Hepatocyte (in vitro differentiated cells): ENCODE results near the gene RAB12. TPM values are rescaled to one million over a fixed set of nuclear protein-coding genes. Genes with fewer than 3 reads are reported as not detected.

ENCODE experiments used
- DNase-seq: peaks from one replicate; pipeline ENCODE4 v3.0.0-alpha.2; 2016; ENCODE audit warnings: low spot score
- H2AFZ ChIP-seq: fragments of 200-600 bp; sonication (generic); 2 replicates; pipeline ENCODE4 v1.6.0; 2016; ENCODE audit warnings: antibody characterized with exemption, mild to moderate bottlenecking
- H3K27ac ChIP-seq: fragments of 200-600 bp; sonication (generic); 2 replicates; pipeline ENCODE4 v1.5.1; 2016; ENCODE audit warnings: mild to moderate bottlenecking
- H3K27me3 ChIP-seq: fragments of 200-600 bp; sonication (generic); 2 replicates; pipeline ENCODE4 v1.6.1; 2016
- H3K36me3 ChIP-seq: fragments of 200-600 bp; sonication (generic); replicated peaks from 2 replicates; pipeline ENCODE4 v1.5.1; 2016; ENCODE audit warnings: low read depth; ENCODE audit not compliant: insufficient read depth
- H3K4me1 ChIP-seq: fragments of 200-600 bp; sonication (generic); 2 replicates; pipeline ENCODE4 v1.5.1; 2016; ENCODE audit warnings: mild to moderate bottlenecking, moderate library complexity; ENCODE audit not compliant: insufficient read depth
- H3K4me2 ChIP-seq: fragments of 200-600 bp; sonication (generic); 2 replicates; pipeline ENCODE4 v1.6.0; 2016
- H3K4me3 ChIP-seq: fragments of 200-600 bp; sonication (generic); 2 replicates; pipeline ENCODE4 v1.5.1; 2016; ENCODE audit warnings: mild to moderate bottlenecking
- H3K79me2 ChIP-seq: fragments of 200-600 bp; sonication (generic); 2 replicates; pipeline ENCODE4 v1.6.0; 2017; ENCODE audit warnings: mild to moderate bottlenecking
- H3K9me2 ChIP-seq: fragments of 200-600 bp; sonication (generic); replicated peaks from 2 replicates; pipeline ENCODE4 v1.6.0; 2017; ENCODE audit warnings: mild to moderate bottlenecking; ENCODE audit not compliant: insufficient read depth
- H3K9me3 ChIP-seq: fragments of 200-600 bp; sonication (generic); 2 replicates; pipeline ENCODE4 v1.5.1; 2016; ENCODE audit warnings: low read depth, mild to moderate bottlenecking
- H4K20me1 ChIP-seq: fragments of 200-600 bp; sonication (generic); 2 replicates; pipeline ENCODE4 v1.6.0; 2016; ENCODE audit warnings: mild to moderate bottlenecking; ENCODE audit not compliant: insufficient read depth, poor library complexity, severe bottlenecking
- EZH2 ChIP-seq: fragments of 200-600 bp; sonication (generic); IDR thresholded peaks from 2 replicates; pipeline ENCODE4 v1.6.1; 2016; ENCODE audit warnings: antibody characterized with exemption, mild to moderate bottlenecking, borderline replicate concordance
- EZH2phosphoT487 ChIP-seq: fragments of 200-600 bp; sonication (generic); IDR thresholded peaks from one replicate; pipeline ENCODE4 v1.6.1; 2018; ENCODE audit warnings: antibody characterized with exemption, mild to moderate bottlenecking, low read depth, moderate library complexity; ENCODE audit not compliant: unreplicated experiment, severe bottlenecking
- WGBS: methylation state at CpG from one replicate; pipeline ENCODE4 v1.1.6; 2016; ENCODE audit warnings: low lambda C conversion rate; ENCODE audit errors: missing lambda C conversion rate; 5-methylcytosine and 5-hydroxymethylcytosine counted together
- polyA plus RNA-seq: library from polyadenylated mRNA; unstranded; fragments of >200 nt; fragmentation: Nextera tagmentation; extraction: Ambion mirVana; gene quantifications from 2 replicates; pipeline ENCODE4 v1.2.1, GENCODE V29; 2016
- total RNA-seq: library from RNA; depleted of rRNA; stranded (reverse); fragments of >200 nt; gene quantifications from 2 replicates; pipeline ENCODE4 v1.2.3, GENCODE V29; 2014
- TF ChIP-seq, protein P1 (sequence below): fragments of 200-600 bp; sonication (generic); IDR thresholded peaks from 2 replicates; pipeline ENCODE4 v1.5.1; 2016; ENCODE audit warnings: antibody characterized with exemption, mild to moderate bottlenecking; ENCODE audit not compliant: poor library complexity

Gene RAB12
- total and polyA plus RNA-seq, 2 experiments from 2014 or later = 4.7 to 33.2 TPM

DNA sequence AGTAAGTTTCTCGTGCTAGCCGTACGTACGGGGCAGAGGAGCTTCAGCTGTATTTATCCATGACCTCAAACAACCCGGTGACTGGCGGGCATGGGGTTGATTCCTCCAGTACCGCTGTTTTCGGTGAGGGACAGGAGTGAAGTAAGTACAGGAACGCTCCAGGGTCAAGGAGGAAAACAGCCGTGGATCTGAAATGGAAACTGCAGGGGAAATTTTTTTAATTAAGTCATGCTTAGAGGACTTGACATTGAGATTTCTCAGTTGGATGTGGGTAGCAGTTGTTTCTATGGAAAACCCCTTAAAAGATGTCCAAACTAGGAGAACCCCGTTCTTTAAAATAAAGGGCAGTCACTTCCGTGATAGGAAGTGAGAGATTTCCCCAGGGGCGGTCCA lies 1.2 kb downstream of the RAB12 start:
- WGBS = 8% methylated on average over 13 of the region's 13 CpGs
- Histone ChIP-seq H3K79me2 (peaks cover 58% of the 10 kb centered on the region), H4K20me1 (peaks cover 51% of the 10 kb centered on the region), H3K27me3 (no peaks in the 10 kb centered on the region), H2AFZ (peak overlapping the region; percentile 63), H3K4me3 (peak overlapping the region; percentile 86), H3K4me1 (peaks cover 39% of the 10 kb centered on the region), H3K9me2 (no peaks in the 10 kb centered on the region), H3K27ac (peak overlapping the region; percentile 51), H3K9me3 (no peaks in the 10 kb centered on the region), H3K4me2 (peak overlapping the region; percentile 98), H3K36me3 (no peaks in the 10 kb centered on the region)
- peak; percentile 30 for DNase-seq
- TF ChIP-seq, protein P1, sequence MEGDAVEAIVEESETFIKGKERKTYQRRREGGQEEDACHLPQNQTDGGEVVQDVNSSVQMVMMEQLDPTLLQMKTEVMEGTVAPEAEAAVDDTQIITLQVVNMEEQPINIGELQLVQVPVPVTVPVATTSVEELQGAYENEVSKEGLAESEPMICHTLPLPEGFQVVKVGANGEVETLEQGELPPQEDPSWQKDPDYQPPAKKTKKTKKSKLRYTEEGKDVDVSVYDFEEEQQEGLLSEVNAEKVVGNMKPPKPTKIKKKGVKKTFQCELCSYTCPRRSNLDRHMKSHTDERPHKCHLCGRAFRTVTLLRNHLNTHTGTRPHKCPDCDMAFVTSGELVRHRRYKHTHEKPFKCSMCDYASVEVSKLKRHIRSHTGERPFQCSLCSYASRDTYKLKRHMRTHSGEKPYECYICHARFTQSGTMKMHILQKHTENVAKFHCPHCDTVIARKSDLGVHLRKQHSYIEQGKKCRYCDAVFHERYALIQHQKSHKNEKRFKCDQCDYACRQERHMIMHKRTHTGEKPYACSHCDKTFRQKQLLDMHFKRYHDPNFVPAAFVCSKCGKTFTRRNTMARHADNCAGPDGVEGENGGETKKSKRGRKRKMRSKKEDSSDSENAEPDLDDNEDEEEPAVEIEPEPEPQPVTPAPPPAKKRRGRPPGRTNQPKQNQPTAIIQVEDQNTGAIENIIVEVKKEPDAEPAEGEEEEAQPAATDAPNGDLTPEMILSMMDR = no peak
- TF ChIP-seq EZH2 (no peak), EZH2phosphoT487 (no peak)

DNA sequence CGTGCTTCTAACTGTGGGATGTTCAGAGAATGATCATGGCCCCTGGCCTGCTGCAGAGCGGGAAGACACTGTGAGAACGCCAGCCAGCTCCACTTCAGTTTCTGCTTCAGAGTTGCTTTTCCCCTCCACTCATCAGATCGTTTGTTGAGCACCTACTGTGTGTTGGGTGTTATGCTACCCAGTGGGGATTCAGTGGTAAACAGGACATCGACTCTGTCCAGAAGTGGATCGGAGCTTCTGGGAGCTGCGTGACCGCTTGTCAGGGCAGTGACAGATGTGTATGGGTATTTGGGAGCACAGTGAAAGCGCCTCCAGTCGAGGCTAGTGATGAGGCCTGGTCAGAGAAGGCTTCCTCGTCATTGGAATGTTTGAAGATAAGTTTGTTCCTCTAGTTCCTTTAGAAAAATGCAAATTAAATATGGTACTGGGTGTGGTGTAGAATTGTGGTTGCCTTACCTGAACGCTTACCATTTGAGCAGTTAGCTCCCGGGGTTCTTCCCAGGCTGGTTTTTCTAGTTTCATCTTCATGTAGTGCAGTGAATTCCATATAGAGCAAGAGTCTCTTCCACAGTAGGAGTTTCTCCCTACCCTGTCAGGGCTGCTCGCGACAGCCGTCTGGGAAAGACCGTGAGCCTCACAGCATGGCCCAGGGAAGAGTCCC lies 2.8 kb downstream of the RAB12 start:
- Histone ChIP-seq H3K4me3 (no peak overlapping the region), H3K27ac (peak overlapping the region; percentile 56), H2AFZ (no peak overlapping the region), H3K27me3 (no peaks in the 10 kb centered on the region), H3K4me1 (peaks cover 44% of the 10 kb centered on the region), H4K20me1 (peaks cover 66% of the 10 kb centered on the region), H3K79me2 (peaks cover 73% of the 10 kb centered on the region), H3K9me3 (no peaks in the 10 kb centered on the region), H3K36me3 (no peaks in the 10 kb centered on the region), H3K4me2 (peak overlapping the region; percentile 98), H3K9me2 (no peaks in the 10 kb centered on the region)
- WGBS = 78% methylated on average over 17 of the region's 17 CpGs
- TF ChIP-seq EZH2 = no peak
- no peak for TF ChIP-seq EZH2phosphoT487
- TF ChIP-seq, protein P1 = no peak
- DNase-seq = peak; percentile 16

DNA sequence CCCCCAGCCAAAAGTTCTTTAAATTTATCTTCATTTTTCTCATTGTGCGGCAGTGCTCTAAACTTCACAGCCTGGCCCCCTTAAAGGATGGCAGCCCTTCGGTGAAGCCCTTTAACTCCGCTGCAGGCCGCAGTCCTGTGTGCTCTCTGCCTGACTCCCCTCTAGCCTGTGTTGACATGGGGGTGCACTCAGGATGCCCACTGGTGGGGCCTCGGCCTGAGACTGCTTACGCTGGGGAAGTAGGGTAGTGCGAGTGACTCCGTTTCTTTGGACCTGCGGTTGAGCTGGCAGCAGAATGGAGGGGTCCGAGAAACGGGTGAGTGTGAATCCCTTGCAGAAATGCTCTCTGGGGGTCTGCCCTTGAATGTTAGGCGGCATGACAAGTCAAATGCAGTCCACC lies 5.6 kb downstream of the RAB12 start:
- 93% methylated on average over 12 of the region's 12 CpGs for WGBS
- Histone ChIP-seq H3K4me1 (peaks cover 34% of the 10 kb centered on the region), H3K9me2 (no peaks in the 10 kb centered on the region), H4K20me1 (peaks cover 80% of the 10 kb centered on the region), H3K4me2 (peak overlapping the region; percentile 42), H3K9me3 (no peaks in the 10 kb centered on the region), H2AFZ (no peak overlapping the region), H3K79me2 (peaks cover 99% of the 10 kb centered on the region), H3K27ac (peak overlapping the region; percentile 72), H3K4me3 (no peak overlapping the region), H3K36me3 (no peaks in the 10 kb centered on the region), H3K27me3 (no peaks in the 10 kb centered on the region)
- TF ChIP-seq, protein P1 = no peak
- TF ChIP-seq EZH2phosphoT487 (no peak), EZH2 (no peak)
- DNase-seq = no peak
